NCI-H345 (cell line): ENCODE results near the gene C10orf67.

Experiments used
- DNase-seq: peaks from one replicate; lab custom pipeline; 2025; lab: John Stamatoyannopoulos, UW

Gene C10orf67

GRCh38 chr10:23171232-23171876 lies 173.2 kb downstream of the C10orf67 start:
- DNase-seq: no peak

GRCh38 chr10:23158370-23158769 lies 186.2 kb downstream of the C10orf67 start:
- DNase-seq: peak; percentile 49

GRCh38 chr10:23157691-23158369 lies 186.8 kb downstream of the C10orf67 start:
- peak; percentile 36 for DNase-seq

GRCh38 chr10:23157239-23157681 lies 187.3 kb downstream of the C10orf67 start:
- DNase-seq: no peak

- no peak for DNase-seq
Observed at GRCh38 chr10:23156447-23157150, 188.0 kb downstream of the C10orf67 start.

GRCh38 chr10:23155169-23155568 lies 189.4 kb downstream of the C10orf67 start:
- no peak for DNase-seq
